SK-N-SH (cell line): ENCODE results near the gene HYAL3.

ENCODE experiments used
- CHD2 ChIP-seq: fragments of 150-350 bp; IDR thresholded peaks from 2 replicates; pipeline ENCODE4 v1.6.1; 2018; ENCODE audit warnings: low read length; ENCODE audit not compliant: partially characterized antibody
- CTCF ChIP-seq: fragments of 200-600 bp; sonication (generic); IDR thresholded peaks from 2 replicates; pipeline ENCODE4 v1.6.1; 2017; ENCODE audit warnings: antibody characterized with exemption, mild to moderate bottlenecking, moderate library complexity
- ELF1 ChIP-seq: IDR thresholded peaks from 2 replicates; pipeline ENCODE4 v1.4.0; 2012
- EZH2phosphoT487 ChIP-seq: fragments of 200-600 bp; sonication (generic); IDR thresholded peaks from 2 replicates; pipeline ENCODE4 v1.6.1; 2017; ENCODE audit warnings: low read depth, mixed run types, mild to moderate bottlenecking, antibody characterized with exemption, moderate library complexity, borderline replicate concordance
- FOXM1 ChIP-seq: IDR thresholded peaks from 2 replicates; pipeline ENCODE4 v1.4.0; 2012; ENCODE audit warnings: low read depth, mild to moderate bottlenecking
- GABPA ChIP-seq: IDR thresholded peaks from 2 replicates; pipeline ENCODE4 v1.4.0; 2012; ENCODE audit warnings: low read depth, mild to moderate bottlenecking
- IRF3 ChIP-seq: fragments of 150-350 bp; IDR thresholded peaks from 2 replicates; pipeline ENCODE4 v1.6.1; 2016; ENCODE audit warnings: mild to moderate bottlenecking, low read depth, low read length
- JUND ChIP-seq: IDR thresholded peaks from 2 replicates; pipeline ENCODE4 v1.4.0; 2012
- MAX ChIP-seq: IDR thresholded peaks from 2 replicates; pipeline ENCODE4 v1.4.0; 2012; ENCODE audit warnings: low read depth
- NRF1 ChIP-seq: IDR thresholded peaks from 2 replicates; pipeline ENCODE4 v1.6.1; 2012; ENCODE audit warnings: low read depth, mild to moderate bottlenecking, low read length
- RAD21 ChIP-seq: IDR thresholded peaks from 2 replicates; pipeline ENCODE4 v1.6.1; 2012; ENCODE audit warnings: mild to moderate bottlenecking, low read length
- RFX5 ChIP-seq: IDR thresholded peaks from 2 replicates; pipeline ENCODE4 v1.6.1; 2012; ENCODE audit warnings: mild to moderate bottlenecking, improper control_type of control experiment, low read length
- SMC3 ChIP-seq: IDR thresholded peaks from 2 replicates; pipeline ENCODE4 v1.6.1; 2012; ENCODE audit warnings: low read depth, low read length, improper control_type of control experiment
- YY1 ChIP-seq: IDR thresholded peaks from 2 replicates; pipeline ENCODE4 v1.4.0; 2012; ENCODE audit warnings: low read depth, mild to moderate bottlenecking

- TF ChIP-seq FOXM1 (no peak), RFX5 (no peak), NRF1 (no peak), ELF1 (no peak), CTCF (no peak), CHD2 (no peak), IRF3 (no peak), YY1 (no peak), GABPA (no peak), MAX (no peak), RAD21 (no peak), EZH2phosphoT487 (no peak), JUND (no peak), SMC3 (no peak)
These were observed 37.4 kb upstream of the HYAL3 start for GRCh38 chr3:50336452-50337174.
